SK-N-MC (cell line): ENCODE data around the gene RTN4RL1.

Source experiments
- EZH2 ChIP-seq: fragments of 200-600 bp; sonication (generic); IDR thresholded peaks from one replicate; pipeline ENCODE4 v1.6.1; 2017; ENCODE audit warnings: antibody characterized with exemption
- FOXP2 ChIP-seq: optimal IDR thresholded peaks from 2 replicates; pipeline ENCODE3; 2011; ENCODE audit warnings: mild to moderate bottlenecking, moderate library complexity; ENCODE audit not compliant: insufficient read depth; ENCODE audit errors: extremely low read length, control extremely low read depth
- POLR2AphosphoS5 ChIP-seq: IDR thresholded peaks from 2 replicates; pipeline ENCODE4 v1.6.1; 2012; ENCODE audit warnings: mild to moderate bottlenecking, low read depth, low read length, borderline replicate concordance

DNA sequence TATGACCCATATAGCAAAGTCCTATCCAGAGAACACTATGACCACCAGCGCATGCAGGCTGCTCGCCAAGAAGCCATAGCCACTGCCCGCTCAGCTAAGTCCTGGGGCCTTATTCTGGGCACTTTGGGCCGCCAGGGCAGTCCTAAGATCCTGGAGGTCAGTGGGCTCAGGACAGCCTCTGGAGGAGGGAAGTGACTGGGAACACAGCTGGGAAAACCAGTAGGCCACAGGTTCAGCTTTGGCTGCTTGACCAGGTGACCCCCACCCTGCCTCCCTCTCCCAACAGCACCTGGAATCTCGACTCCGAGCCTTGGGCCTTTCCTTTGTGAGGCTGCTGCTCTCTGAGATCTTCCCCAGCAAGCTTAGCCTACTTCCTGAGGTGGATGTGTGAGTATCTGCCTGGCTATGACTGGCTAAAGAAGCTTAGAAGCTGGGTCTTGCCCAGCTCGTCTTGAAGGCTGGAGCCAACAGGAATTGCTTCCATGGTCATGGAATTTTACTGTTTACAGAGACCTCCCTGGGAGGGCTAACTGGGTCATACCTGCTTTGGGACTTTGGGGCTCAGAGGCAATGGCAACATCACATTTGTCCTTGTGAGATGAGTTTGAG is 15.2 kb upstream of the RTN4RL1 start:
- TF ChIP-seq EZH2 (no peak), POLR2AphosphoS5 (no peak), FOXP2 (no peak)
